GM12865 (cell line): ENCODE results near the gene SPN.
"Not testable (repeated sequence)": the region's sequence is repeated elsewhere in the genome, so short reads cannot be mapped to it uniquely, and the experiment has no call there.

Experiments used
- DNase-seq: peaks from one replicate; pipeline ENCODE4 v3.0.0; 2010; ENCODE audit warnings: low read depth
- H3K4me3 ChIP-seq: 2 replicates; pipeline ENCODE4 v1.5.1; 2011; ENCODE audit warnings: mild to moderate bottlenecking, low read depth, low read length, control low read depth
- CTCF ChIP-seq: IDR thresholded peaks from 2 replicates; pipeline ENCODE4 v1.5.1; 2011; ENCODE audit warnings: low read length, control low read depth, low read depth, inconsistent platforms; ENCODE audit not compliant: insufficient read depth; ENCODE audit errors: missing control alignments

SPN gene

GRCh38 chr16:29663016-29663806, at the start of gene SPN:
Gene SPN, plus strand, starts transcription at chr16:29663247. Its CDS starts 482 bp downstream, at chr16:29663729.
- DNase-seq = peak; percentile 77
- peak within 1 kb of the TSS; percentile 70 for H3K4me3 ChIP-seq
- TF ChIP-seq CTCF = no peak

GRCh38 chr16:29613307-29614057, 49.6 kb upstream of the SPN start:
- H3K4me3 ChIP-seq = peak overlapping the region; percentile 83
- DNase-seq = peak; percentile 93

GRCh38 chr16:29614691-29615314, 48.2 kb upstream of the SPN start:
- DNase-seq = not testable (repeated sequence)

GRCh38 chr16:29616127-29616526, 46.9 kb upstream of the SPN start:
- H3K4me3 ChIP-seq, DNase-seq: not testable (repeated sequence)

More at GRCh38 chr16:29614691-29615314, 48.2 kb upstream of the SPN start:
- H3K4me3 ChIP-seq = not testable (repeated sequence)

- DNase-seq = peak; percentile 54
- TF ChIP-seq CTCF = peak; percentile 33
- H3K4me3 ChIP-seq = not testable (repeated sequence)
These were observed 42.5 kb upstream of the SPN start for GRCh38 chr16:29620591-29620990.

GRCh38 chr16:29622738-29623137, 40.3 kb upstream of the SPN start:
- not testable (repeated sequence) for H3K4me3 ChIP-seq, DNase-seq

- not testable (repeated sequence) for DNase-seq, H3K4me3 ChIP-seq
These were observed 39.8 kb upstream of the SPN start for GRCh38 chr16:29623253-29623652.

GRCh38 chr16:29625114-29625513, 37.9 kb upstream of the SPN start:
- not testable (repeated sequence) for H3K4me3 ChIP-seq, DNase-seq

- peak; percentile 72 for DNase-seq
- not testable (repeated sequence) for H3K4me3 ChIP-seq
These were observed 36.2 kb upstream of the SPN start for GRCh38 chr16:29626778-29627331.

- DNase-seq = peak; percentile 56
- not testable (repeated sequence) for H3K4me3 ChIP-seq
These were observed 35.4 kb upstream of the SPN start for GRCh38 chr16:29627661-29628075.

GRCh38 chr16:29628707-29629106, 34.3 kb upstream of the SPN start:
- not testable (repeated sequence) for H3K4me3 ChIP-seq, DNase-seq

- DNase-seq, H3K4me3 ChIP-seq: not testable (repeated sequence)
These were observed 33.7 kb upstream of the SPN start for GRCh38 chr16:29629318-29629717.

GRCh38 chr16:29631658-29632057, 31.4 kb upstream of the SPN start:
- not testable (repeated sequence) for H3K4me3 ChIP-seq, DNase-seq

- H3K4me3 ChIP-seq, DNase-seq: not testable (repeated sequence)
These were observed 27.1 kb upstream of the SPN start for GRCh38 chr16:29635902-29636301.

GRCh38 chr16:29636368-29636767, 26.7 kb upstream of the SPN start:
- not testable (repeated sequence) for H3K4me3 ChIP-seq, DNase-seq

- DNase-seq, H3K4me3 ChIP-seq: not testable (repeated sequence)
These were observed 24.3 kb upstream of the SPN start for GRCh38 chr16:29638751-29639150.
